Hepatic stellate cell (primary cell): ENCODE results near the gene UMODL1.

Experiments used
- DNase-seq: peaks from one replicate; pipeline ENCODE4 v3.0.0; 2011; ENCODE audit warnings: low spot score

UMODL1 gene

DNA sequence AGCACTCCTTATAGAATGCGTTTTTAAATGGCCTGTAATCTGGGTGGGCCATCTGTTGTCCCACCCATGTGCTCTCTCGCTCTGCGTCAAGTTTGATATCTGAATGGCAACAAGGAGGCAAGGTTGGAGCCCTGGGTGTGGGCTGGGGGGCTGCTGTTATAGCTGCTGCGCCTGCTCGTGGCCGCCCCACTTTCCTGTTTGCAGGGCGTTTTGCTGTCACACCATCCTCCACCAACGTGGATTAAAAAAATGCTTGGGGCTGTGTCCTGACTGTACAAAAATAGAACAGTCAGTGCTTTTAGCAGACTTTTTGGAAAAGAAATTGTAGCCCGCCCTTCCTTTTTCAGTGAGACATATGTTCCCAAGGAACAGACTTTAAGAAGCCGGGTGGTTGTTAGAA, 25.4 kb downstream of the UMODL1 start:
- DNase-seq, result no peak

DNA sequence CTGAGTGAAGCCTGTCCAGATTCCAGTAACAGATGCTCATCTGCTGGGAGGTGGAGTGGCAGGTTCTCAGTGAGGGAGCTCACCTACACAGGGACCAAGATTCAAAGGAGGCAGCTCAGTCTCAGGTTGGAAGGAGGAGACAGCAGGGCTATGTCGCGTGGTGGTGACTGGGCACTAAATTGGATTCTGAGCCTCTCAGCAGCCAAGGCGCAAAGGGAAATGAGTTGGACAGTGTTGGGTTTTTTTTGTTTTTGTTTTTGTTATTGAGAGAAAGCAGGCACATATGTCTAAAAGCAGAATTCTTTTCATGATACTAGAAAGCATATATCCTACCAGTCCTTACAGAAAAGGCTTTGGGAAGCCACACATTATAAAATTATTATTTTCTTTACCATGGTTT, 26.2 kb downstream of the UMODL1 start:
- DNase-seq, result no peak

GRCh38 chr21:42097860-42098454, 26.8 kb downstream of the UMODL1 start:
- peak; percentile 99 for DNase-seq

DNA sequence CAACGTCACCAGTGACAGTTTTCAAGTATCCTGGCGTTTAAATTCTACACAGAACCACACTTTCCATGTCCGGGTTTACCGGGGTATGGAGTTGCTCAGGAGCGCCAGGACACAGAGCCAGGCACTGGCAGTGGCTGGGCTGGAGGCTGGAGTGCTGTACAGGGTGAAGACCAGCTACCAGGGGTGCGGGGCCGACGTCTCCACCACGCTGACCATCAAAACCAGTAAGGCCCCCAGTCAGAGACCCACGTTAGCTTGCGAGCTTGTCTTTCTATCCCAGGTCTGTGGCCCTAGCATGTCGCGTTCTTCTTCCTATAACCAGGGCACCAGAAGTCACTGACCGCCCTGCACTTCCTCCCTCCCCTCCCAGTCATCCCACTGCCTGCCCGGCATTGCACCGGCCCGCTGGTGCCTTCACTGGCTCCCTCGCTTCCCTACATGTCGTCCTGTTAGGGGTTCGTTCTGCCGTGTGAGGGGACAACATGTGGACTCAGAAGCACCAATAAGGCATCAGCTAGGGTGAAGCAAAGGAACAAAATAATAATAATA, 27.9 kb downstream of the UMODL1 start:
- no peak for DNase-seq

DNA sequence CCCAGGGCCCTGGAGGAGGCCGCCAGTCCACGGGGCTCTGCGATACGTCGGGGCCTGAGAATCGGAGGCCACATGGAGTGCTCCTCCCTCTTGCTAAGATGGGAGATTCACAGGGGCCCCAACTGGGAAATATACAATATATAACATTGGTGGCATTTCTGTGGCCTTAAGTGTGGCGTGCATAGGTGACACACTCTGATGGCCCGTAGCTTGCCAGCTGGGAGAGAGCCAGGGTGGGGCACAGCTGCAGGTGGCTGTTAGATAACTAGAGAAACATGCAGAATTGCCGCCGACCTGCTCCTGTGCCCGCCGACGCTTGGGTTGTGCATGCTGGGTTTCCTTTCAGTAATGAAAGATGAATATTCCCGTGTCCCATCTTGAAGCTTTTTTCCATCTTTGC, 30.1 kb downstream of the UMODL1 start:
- DNase-seq, result no peak

DNA sequence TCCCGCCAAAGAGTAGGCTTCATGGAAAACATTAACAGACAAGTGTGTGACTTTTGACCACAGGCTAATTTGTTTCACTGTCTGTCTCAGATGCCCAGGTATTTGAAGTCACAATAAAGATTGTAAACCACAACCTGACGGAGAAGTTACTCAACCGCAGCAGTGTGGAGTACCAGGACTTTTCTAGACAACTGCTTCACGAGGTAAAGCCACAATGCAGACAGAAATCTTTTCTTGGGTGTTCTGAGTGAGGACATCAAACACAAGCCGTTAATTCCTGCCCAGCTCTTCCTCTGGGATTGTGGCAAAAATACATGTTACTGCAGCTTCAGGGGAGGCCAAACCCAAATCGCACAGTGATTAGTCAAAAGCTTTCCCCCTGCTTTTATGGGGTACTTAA, 31.0 kb downstream of the UMODL1 start:
- DNase-seq, result no peak

DNA sequence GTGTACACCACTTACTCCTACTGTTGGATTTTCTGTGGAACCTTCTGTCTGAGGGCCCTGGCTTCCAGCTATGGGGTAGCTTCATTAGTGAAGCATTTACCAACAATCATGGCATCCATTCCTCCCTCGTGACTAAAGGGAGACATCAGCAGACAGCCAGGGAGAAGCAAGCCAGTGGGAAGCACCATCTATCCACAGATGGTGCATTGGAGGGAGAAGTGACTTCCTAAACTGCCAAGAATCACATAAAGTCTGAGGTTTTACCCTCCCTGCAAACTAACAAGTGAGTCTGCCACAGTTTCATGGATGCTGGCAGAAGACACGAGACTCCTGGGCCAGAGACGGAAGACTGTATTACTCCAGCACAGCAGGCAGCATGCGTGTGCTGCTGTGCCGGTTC, 31.4 kb downstream of the UMODL1 start:
- no peak for DNase-seq

DNA sequence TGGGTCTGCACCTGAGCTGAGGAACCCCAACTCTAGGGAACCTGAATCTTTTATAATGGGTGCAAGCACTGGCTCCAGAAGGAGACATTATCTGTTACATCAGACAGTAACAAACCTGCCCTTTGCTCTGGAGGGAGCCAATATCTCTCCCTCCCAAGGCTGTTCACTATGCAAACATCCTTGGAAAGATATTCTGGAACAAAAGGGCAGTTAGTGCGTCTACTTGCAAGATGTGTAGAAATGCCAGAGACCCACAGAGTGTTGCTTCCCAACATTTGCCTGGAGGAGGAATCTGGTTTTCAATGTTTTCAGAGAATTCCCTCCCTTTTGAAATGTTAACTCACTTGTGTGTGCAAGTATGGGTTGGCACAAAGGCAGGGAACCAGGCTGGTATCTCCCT, 31.9 kb downstream of the UMODL1 start:
- no peak for DNase-seq

DNA sequence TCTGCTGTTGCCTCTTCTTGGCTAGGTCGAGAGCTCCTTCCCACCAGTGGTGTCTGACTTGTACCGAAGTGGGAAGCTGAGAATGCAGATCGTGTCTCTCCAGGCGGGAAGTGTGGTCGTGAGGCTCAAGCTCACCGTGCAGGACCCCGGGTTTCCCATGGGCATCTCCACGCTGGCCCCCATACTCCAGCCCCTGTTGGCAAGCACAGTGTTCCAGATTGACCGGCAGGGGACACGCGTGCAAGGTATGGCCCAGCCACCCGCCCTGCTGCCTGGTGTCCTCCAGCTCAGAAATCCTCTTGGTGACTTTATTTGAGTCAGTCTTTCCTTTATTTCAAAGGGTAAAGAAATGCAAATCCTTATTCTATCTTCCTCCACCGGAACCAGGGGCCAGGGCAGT, 32.7 kb downstream of the UMODL1 start:
- DNase-seq, result no peak

DNA sequence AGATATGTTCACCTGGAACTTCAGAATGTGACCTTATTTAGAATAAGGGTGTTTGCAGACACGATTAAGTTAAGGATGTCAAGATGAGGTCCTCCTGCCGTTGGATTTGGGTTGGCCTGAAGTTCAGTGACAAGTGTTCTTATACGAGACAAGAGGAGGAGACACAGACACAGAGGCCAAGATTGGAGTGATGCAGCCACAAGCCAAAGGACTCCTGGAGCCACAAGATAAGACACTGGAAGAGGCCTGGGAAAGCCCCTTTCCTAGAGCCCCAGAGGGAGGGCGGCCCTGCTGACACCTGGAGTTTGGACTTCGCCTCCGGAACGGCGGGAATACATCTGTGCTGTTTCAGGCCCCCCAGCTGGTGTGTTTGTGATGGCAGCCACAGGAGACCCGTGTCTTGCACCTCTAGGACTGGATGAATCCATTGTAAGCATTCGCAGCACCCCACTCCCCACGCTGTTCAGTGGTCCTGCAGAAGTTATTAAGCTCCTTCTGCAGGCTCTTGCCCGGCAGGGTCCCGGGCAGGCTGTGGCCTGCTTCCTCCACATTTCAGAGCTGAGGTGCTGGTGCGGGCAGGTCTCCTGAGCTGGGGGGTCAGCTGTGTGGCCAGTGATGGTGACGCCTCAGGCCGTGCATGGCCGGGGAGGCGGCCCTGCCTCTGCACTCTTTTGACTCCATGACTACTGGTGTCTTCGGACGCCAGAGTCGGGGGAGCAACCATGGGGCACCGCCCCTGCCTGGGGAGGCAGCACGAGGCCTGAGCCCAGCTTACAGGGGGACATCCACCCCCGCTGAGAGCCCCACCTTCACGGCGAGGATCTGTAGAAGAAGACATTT, 34.6 kb downstream of the UMODL1 start:
- DNase-seq, result no peak

- no peak for DNase-seq
Observed at GRCh38 chr21:42106425-42106824, 35.3 kb downstream of the UMODL1 start.

DNA sequence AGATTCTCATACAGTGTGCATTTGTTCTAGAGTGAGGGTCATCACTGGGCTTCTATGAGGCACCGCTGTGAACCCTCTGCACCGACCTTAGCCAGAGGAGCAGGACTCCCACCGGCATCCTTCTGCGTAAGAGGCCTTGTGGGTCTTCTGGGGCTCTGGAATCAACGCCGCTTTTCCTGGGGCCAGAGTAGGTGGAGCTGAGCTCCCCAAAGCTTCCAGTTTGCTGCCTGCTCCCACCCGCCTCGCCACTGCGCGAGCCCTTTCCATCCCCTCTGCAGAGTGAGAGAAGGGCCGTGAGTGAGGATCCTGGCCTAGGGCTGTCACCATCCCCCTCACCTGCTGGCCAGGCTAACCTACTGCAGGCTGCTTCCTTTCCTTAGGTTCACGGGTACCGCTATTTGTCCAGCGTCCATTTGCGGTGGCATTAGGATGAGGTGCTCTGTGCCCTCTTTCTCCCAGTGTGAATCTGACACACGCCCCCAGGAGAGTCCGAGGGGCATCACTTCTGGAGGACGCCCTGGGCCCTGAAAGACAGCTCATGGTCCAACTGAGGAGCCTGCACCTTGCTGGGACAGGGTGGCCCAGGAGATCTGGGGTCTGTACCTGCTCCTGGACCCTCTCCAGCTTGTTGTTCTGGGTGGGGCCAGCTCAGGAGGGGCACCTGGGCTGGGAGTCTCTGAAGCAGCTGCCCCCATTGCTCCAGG, 36.2 kb downstream of the UMODL1 start:
- DNase-seq, result no peak

- peak; percentile 86 for DNase-seq
Observed at GRCh38 chr21:42107881-42108553, 36.9 kb downstream of the UMODL1 start.

DNA sequence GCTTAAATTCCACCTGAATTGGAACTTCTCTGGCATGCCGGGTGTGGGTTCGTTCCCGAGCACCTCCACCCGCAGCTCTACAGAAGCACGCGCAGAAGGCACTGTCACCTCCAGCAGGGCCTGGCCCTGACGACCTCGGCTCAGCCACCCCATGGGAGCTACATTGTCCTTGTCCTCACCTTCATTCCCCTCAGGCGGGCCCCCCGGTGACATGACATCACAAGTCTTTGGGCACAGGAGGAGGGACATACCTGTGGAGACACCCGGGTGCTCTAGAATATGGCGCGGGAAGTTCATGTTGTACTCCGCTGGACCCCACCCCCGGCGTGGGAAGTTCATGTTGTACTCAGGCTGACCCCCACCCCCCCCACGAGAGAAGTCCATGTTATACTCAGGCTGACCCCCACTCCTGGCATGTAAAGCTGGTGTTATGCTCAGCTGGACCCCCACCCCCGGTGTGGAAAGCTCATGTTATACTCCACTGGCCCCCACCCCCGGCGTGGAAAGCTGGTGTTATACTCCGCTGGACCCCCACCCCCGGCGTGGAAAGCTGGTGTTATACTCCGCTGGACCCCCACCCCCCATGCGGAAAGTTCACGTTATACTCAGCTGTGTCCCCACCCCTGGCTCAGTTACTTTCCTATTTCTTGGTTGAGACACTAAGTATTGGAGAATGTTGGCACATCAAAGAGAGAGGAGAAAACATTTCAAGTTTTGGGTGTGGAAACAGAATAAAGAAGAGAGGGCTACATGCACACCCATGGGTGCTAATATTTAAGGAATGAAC, 37.6 kb downstream of the UMODL1 start:
- no peak for DNase-seq

DNA sequence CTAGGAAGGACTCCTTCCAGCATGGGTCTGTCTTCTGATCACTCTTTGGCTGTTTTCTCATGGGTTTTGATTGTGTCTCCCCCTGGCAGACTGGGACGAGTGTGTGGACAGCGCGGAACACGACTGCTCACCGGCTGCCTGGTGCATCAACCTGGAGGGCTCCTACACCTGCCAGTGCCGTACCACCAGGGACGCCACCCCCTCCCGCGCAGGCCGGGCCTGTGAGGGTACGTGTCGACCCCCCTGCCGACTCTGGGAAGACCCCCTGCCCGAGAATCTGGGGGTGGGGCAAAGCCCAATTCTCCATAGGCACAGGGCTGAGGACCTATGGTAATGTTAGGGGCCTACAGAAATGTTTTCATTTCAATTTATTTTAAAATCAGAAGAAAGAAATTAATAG, 38.4 kb downstream of the UMODL1 start:
- no peak for DNase-seq

DNA sequence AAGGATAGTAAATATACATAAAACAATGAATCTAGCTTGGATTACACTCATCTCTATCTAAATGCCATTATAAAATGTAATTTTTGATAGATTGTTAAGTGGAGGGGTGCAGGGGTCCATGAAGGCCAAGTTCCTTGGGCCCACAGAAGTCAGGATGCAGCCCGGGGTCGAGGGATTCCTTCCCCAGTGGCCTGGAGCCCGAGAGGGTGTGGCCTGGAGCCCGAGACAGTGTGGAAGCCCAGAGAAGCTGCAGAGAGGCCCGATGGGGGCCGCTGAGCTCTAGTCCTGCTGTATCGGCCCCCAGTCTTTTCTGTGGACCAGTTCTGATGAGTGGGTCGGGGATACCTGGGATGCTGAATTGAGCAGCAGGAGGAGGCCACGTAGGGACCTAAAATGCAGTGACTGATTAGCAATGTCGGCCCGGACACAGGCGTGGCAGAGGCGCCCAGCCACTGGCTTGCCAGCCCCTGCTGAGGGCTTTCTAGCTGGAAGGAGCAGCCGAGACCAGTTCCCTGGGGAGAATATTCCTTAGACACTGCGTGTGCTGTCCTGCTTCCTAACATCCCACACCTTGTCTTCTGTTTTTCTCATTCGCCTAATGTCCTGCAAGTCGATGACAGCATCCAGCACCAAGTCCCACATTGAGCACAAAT, 38.9 kb downstream of the UMODL1 start:
- no peak for DNase-seq

DNA sequence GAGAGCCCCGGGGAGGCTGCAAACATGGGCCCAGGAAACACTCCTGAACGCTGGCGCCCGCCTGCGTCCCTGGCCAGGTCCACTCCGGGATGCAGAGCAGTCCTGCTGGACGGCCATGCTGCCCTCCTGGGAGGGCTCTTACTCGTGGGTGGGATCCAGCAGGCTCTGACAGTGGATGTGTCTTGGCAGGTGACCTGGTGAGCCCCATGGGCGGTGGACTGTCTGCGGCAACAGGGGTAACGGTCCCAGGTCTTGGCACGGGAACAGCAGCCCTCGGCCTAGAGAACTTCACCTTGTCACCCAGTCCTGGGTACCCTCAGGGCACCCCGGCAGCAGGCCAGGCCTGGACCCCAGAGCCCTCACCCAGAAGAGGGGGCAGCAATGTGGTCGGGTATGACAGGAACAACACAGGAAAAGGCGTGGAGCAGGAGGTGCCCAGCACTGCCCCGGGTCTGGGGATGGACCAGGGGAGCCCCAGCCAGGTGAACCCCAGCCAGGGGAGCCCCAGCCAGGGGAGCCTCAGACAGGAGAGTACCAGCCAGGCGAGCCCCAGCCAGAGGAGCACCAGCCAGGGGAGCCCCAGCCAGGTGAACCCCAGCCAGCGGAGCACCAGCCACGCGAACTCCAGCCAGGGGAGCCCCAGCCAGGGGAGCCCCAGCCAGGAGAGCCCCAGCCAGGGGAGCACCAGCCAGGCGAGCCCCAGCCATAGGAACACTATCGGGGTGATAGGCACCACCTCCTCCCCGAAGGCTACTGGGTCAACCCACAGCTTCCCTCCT, 39.8 kb downstream of the UMODL1 start:
- DNase-seq, result no peak

DNA sequence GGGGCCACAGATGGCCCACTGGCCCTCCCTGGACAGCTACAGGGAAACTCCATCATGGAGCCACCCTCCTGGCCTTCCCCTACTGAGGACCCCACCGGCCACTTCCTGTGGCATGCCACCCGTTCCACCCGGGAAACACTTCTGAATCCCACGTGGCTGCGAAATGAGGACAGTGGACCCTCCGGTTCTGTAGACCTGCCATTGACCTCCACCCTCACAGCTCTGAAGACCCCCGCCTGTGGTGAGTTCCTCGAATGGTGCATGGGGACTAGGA, 40.3 kb downstream of the UMODL1 start:
- no peak for DNase-seq

GRCh38 chr21:42111811-42112210, 40.7 kb downstream of the UMODL1 start:
- no peak for DNase-seq

GRCh38 chr21:42112238-42112637, 41.1 kb downstream of the UMODL1 start:
- no peak for DNase-seq

DNA sequence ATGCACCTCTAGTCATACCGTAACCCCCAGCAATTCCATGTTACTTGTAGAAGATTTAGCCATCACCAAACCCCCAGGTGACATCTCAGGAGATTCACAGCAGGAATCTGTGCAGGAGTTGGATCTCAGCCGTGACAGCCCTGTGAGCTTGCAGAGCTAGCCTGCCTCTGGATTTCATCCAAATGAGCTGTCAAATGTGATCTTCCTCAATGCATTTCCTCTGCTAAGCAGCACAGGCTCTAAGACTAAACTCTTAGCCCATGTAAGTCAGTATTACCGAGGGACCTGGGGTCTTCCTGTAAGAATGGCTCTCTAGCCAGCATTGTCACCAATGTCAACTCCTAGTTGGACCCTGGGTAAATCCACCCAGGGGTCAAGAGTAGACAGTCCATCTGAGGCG, 41.7 kb downstream of the UMODL1 start:
- DNase-seq, result peak; percentile 53
